ENCODE results near the gene FGFRL1.
A peak's percentile ranks its signal among the peaks of the same experiment; 100 is the strongest.
"Not testable (repeated sequence)": the region's sequence is repeated elsewhere in the genome, so short reads cannot be mapped to it uniquely, and the experiment has no call there.

FGFRL1 gene

GRCh38 chr4:973431-974397 lies 37.7 kb upstream of the FGFRL1 start, which contains the start of gene DGKQ:
Gene DGKQ, minus strand, starts transcription at chr4:973569. Its CDS starts 87 bp downstream, at chr4:973482.
- DNase-seq: no peak

DNA sequence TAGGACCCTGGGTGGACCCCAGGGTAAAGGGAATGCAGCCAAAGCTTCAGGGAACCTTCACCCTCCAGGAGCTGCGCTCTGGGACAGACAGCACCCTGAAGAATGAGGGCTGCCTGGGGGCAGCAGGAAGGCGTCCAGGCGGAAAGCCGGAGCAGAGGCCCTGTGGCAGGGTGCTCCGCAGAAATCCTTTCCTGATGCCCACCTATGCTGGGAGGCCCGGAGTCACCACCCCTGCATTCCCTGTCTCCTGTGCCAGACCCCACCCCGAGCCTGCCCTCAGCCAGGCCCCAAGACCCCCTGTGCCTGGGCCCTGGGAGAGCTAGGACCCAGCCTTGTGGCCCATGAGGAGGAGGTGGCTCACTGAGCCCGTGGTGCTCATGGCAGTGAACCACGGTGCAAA lies 36.8 kb upstream of the FGFRL1 start:
- no peak for DNase-seq

GRCh38 chr4:976016-976415 lies 35.4 kb upstream of the FGFRL1 start:
- DNase-seq: not testable (repeated sequence)

- DNase-seq: no peak
Measured at GRCh38 chr4:978957-979701, 32.3 kb upstream of the FGFRL1 start.

DNA sequence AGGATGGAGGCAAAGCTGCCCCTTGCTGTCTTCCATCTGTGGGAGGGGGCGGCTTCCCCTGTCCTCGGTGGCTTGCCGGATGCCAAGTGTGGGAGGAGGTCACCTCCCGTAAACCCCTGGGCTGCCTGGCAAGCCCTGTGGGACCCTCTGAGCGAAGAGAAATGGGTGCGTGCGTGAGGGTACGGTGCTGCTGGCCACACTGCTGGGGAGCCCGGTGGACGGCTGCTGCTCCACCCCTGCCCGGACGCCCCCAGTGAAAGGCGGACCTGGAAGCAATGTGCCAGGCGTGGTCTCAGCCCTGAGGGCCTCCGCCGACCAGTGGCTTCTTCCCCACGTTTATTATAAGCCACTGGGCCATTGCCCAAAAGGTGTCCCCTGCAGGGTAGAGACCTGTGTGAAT lies 29.1 kb upstream of the FGFRL1 start:
- DNase-seq: no peak

DNA sequence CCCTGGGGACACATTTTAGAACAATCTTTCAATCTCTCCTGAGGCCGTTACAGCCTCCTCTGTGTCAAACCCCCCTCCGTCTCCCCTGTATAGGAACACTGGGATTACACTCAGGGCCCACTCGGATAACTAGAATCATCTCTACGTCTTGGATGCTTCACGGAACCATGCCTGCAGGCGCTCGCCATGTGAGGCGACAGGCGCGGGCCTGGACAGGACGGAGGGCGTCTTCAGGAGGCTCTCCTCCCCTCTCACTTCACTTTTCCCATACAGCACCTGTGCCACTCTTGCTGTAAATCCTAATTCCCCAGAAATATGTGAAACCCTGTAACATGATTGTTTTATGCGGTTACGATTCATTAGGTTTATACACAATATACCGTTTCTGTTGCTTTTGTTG lies 28.6 kb upstream of the FGFRL1 start:
- no peak for DNase-seq

DNA sequence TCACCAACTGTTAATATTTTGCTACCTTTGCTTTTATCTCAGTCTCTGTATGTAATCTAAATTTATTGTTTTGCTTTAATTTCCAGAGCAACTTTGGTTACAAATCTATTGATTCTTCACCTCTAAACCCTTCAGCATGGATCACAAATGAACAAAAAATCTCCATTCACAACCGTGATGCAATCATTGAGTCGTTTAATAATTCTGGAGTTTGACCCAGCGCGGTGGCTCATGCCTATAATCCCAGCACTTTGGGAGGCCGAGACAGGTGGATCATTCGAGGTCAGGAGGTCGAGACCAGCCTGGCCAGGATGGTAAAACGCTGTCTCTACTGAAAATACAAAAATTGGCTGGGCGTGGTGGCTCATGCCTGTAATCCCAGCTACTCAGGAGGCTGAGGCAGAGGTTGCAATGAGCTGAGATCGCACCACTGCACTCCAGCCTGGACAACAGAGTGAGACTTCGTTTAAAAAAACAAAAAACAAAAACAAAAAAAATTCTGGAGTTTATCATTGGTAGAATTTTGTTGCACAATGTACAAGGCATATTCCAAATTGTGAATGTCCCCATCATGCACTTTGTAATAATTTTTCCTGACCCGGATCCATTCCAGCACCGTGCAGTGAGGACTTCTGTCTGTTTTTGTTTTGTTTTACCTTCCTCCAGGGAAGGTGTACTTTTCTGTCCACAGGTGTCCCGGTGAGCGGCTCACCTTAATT lies 26.9 kb upstream of the FGFRL1 start:
- DNase-seq: no peak

- DNase-seq: no peak
Measured at GRCh38 chr4:985123-985830, 26.1 kb upstream of the FGFRL1 start.

GRCh38 chr4:986428-986878 lies 25.0 kb upstream of the FGFRL1 start:
- DNase-seq: no peak

DNA sequence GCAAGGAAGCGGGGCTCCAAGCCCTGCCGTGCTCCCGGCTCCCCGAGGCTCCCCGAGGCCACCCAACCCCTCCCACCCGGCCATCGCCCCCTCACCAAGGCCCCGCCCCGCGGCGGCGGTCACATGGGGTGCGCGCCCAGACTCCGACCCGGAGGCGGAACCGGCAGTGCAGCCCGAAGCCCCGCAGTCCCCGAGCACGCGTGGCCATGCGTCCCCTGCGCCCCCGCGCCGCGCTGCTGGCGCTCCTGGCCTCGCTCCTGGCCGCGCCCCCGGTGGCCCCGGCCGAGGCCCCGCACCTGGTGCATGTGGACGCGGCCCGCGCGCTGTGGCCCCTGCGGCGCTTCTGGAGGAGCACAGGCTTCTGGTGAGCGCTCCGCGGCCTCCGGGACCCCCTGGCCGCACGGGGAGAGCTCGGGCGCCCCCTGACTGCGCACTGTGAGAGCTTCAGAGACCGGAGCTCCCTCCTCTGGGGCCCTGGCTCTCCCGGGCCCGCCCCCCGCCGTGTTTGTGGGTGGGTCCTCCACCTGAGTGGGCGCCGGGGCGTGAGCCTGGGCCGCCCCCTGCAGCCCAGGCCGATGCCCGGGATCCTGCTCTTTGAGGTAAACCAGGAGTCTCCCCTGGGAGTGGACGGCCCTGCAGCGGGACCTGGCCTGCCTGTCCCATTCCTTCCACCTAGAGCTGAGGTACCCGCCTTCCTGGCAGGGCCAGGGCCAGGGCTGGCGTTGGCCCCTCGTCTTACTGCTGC lies 24.4 kb upstream of the FGFRL1 start, which contains the start of gene IDUA:
Gene IDUA, plus strand, starts transcription at position 166 of the 745 bp plus-strand sequence. Its CDS starts 41 bp downstream, at position 207.
- DNase-seq: peak; percentile 28

DNA sequence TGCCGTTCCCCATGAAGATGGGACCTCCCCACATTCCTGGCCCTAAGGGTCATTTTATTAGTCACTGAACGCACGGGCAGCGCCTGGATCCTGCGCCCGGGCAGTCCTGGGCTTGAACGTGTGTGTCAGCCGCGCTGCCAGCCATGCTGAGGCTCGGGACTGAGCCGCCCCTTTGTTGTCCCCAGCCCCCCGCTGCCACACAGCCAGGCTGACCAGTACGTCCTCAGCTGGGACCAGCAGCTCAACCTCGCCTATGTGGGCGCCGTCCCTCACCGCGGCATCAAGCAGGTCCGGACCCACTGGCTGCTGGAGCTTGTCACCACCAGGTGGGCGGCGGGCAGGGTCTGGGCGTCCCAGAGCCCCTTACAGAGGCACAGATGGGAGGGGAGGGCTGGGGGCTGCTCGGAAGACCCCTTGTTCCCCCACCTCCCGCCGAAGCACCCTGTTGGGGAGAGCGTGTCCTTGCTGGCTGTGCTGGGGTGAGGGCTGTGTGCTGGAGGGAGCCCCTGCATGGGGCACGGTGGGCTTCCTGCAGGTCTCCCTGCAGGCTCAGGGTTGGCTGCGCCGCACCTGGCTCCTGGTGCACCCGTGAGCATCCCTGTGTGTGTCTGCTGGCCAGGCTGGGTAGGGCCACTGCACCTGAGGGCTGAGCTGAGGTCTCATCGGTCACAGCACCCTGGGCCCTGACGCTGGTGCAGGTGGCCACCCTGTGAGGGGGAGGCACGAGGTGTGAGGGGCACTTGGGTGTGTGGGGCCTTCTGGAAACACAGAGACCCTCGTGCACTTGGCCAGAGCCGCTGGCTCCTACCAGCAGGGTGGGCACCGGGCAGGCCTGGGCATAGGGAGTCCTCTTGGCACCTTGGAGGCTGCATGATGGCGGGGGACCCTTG lies 23.6 kb upstream of the FGFRL1 start:
- DNase-seq: no peak

GRCh38 chr4:988726-989721 lies 22.4 kb upstream of the FGFRL1 start:
- DNase-seq: no peak

DNA sequence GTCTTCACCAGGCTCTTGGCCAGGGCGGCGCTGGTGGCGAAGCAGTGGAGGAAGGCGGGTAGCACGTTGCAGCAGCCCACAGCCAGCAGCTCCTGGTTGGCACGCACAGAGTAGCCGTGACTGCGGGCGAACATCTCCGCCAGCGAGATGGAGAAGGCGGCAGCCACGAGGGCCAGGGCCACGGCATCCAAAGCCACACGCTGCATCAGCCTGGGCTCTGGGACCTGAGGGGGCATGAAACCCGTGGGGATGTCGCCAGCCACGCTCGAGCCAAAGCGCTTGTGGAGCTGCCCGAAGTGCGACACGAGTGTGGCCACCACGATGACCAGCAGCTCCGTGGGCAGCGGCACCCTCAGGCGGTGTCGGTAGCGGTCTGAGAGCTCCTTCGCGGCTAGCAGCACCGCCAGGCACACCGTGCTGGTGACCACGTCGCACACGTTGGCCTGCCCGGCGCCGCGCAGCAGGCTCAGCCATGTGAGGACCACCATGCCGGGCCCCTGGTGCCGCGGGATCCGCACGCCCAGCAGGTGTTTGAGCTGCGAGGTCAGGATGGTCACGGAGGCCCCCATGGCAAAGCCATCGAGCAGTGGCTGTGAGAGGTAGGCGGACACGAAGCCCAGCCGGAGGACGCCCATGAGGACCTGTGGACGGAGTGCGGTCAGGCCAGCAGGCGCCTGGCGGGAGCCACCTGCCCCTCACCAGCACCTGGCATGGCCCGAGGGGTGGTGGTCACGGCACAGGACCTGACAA lies 21.5 kb upstream of the FGFRL1 start:
- DNase-seq: no peak

GRCh38 chr4:990746-991367 lies 20.6 kb upstream of the FGFRL1 start:
- no peak for DNase-seq

DNA sequence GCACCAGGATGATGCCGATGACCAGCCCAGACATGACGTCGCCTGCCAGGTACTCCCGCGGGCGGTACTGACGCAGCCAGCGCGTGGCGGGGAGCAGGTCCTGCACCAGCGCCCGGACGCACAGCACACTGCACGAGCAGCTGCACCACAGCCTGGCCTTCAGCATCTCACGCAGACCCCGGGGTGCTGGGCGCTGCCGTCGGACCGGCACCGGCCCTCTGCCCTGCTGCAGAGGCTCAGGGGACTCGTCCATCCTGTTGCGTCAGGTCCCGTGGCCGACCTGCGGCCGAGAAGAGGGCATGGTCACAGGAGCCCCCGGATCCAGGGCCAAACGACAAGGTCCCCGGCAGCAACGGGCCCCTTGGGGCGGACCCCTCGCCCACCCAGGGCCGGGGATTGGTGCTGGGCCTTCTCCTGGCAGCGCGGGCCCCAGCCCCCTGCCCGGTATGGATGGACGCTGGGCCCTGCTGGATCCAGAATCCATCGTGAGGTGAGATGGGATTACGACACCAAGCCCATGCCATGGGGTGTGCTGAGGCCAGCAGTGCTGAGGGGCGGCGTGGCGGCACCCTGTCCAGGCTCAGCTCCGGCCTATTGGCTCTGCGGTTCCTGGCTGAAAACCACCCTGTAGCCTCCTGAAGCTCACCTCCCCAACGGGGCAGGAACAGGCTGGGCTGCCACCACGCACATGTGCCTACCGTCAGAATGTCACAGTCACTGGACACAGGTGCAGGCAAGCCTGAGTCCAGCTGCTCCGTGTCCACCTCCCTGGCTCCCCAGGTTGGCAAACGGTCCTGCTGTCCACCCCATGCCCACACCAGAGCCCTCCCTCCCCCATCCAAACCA lies 19.8 kb upstream of the FGFRL1 start:
- DNase-seq: no peak

DNA sequence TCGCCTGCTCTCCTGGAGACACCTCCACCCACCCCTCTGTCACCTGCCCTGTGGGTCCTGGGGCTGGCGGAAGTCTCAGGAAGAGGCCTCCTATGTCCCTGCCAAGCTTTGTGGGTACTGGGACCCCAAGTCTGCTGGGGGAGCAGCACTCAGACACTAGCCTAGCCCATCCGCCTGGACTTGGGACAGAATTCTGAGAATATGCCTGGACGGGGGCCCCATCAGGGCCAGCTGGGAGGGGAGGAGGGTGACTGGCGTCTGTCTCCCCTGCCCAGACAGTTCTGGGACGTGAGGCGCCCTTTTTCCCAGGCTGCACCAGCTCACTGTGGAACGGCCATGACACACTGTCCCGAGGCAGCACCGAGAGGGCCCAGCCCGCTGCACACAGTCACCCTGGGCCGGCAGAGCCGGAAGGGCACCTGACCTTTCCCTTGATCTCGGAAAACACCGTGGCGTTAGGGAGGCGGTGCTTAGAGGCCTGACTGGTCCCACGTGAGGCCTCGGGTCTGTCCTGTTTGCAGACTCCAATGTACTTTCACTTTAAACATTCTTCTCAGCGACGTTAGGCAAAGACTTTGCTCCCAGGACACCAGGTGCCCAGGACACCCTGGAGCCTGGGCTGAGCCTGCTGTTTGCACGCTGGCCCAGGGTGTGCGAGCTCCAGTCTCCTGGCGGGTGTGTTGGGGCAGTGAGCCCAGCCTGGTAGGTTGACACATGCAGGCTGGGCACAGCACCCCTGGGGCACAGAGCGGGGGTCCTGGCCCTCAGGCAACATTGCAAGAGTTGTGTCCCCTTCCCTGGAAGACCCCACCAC lies 18.9 kb upstream of the FGFRL1 start:
- DNase-seq: no peak

Measured in NCI-H1105 treated with DMSO at 0.1 percent for 48 hours (cell line).